HUES6 (cell line): Measurements from ENCODE around the gene TRPV2.

Experiments
- H3K27ac ChIP-seq: 2 replicates; pipeline ENCODE4 v1.7.0; 2013; ENCODE audit warnings: low read depth, mild to moderate bottlenecking, low read length, inconsistent platforms
- H3K27me3 ChIP-seq: 2 replicates; pipeline ENCODE4 v1.6.1; 2013; ENCODE audit warnings: low read length; ENCODE audit not compliant: control insufficient read depth, insufficient read depth
- H3K36me3 ChIP-seq: 2 replicates; pipeline ENCODE4 v1.6.1; 2013; ENCODE audit warnings: low read length; ENCODE audit not compliant: control insufficient read depth, insufficient read depth
- H3K4me1 ChIP-seq: 2 replicates; pipeline ENCODE4 v1.6.1; 2013; ENCODE audit warnings: low read length; ENCODE audit not compliant: control insufficient read depth, insufficient read depth
- H3K4me3 ChIP-seq: 2 replicates; pipeline ENCODE4 v1.5.1; 2013; ENCODE audit warnings: low read depth, low read length
- H3K9ac ChIP-seq: one replicate; pipeline ENCODE4 v1.6.1; 2013; ENCODE audit warnings: mild to moderate bottlenecking, low read length
- H3K9me3 ChIP-seq: 2 replicates; pipeline ENCODE4 v1.6.1; 2013; ENCODE audit warnings: low read depth, low read length; ENCODE audit not compliant: control insufficient read depth, insufficient read depth

TRPV2 gene, protein sequence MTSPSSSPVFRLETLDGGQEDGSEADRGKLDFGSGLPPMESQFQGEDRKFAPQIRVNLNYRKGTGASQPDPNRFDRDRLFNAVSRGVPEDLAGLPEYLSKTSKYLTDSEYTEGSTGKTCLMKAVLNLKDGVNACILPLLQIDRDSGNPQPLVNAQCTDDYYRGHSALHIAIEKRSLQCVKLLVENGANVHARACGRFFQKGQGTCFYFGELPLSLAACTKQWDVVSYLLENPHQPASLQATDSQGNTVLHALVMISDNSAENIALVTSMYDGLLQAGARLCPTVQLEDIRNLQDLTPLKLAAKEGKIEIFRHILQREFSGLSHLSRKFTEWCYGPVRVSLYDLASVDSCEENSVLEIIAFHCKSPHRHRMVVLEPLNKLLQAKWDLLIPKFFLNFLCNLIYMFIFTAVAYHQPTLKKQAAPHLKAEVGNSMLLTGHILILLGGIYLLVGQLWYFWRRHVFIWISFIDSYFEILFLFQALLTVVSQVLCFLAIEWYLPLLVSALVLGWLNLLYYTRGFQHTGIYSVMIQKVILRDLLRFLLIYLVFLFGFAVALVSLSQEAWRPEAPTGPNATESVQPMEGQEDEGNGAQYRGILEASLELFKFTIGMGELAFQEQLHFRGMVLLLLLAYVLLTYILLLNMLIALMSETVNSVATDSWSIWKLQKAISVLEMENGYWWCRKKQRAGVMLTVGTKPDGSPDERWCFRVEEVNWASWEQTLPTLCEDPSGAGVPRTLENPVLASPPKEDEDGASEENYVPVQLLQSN

DNA sequence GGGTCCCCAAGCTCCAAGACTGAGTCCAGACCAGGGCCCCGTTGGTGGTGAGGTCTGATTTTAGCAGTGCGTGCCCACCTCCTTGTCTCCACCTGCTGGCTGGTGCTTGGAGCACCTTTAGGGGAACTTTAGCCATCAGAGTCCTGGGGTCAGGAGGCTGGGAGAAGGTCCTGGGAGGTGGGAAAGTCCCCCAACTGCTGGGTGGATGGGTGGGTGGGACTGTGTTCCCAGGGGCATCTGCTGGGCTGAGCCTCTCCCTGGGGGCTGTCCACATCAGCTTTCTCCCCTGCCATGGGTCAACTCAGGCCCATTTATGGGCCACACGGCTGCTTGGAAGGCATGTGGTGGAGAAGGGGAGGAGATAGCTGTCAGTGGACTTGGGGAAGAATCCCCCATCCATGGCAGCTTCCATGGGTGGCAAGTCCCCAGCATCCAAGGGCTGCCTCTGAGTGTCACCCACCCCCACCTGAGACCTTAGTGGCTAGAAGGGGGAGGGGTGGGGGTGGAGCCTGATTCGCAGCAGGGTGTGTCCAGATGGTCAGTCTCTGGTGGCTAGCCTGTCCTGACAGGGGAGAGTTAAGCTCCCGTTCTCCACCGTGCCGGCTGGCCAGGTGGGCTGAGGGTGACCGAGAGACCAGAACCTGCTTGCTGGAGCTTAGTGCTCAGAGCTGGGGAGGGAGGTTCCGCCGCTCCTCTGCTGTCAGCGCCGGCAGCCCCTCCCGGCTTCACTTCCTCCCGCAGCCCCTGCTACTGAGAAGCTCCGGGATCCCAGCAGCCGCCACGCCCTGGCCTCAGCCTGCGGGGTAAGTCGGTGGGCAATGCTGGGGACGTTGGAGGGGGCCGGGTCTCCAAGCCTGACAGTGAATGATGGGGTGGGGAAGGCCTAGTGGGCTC, at the start of gene TRPV2:
Gene TRPV2, plus strand, starts transcription at position 541 of the 894 bp plus-strand sequence. CDS start 2,098 bp downstream, outside the sequence.
- Histone ChIP-seq H3K9ac (peak within 1 kb of the TSS; percentile 36), H3K27ac (no peak within 1 kb of the TSS), H3K36me3 (no peaks in the 10 kb centered on the region), H3K4me3 (peak within 1 kb of the TSS; percentile 65), H3K9me3 (no peaks in the 10 kb centered on the region), H3K27me3 (no peaks in the 10 kb centered on the region), H3K4me1 (peaks cover 37% of the 10 kb centered on the region)

DNA sequence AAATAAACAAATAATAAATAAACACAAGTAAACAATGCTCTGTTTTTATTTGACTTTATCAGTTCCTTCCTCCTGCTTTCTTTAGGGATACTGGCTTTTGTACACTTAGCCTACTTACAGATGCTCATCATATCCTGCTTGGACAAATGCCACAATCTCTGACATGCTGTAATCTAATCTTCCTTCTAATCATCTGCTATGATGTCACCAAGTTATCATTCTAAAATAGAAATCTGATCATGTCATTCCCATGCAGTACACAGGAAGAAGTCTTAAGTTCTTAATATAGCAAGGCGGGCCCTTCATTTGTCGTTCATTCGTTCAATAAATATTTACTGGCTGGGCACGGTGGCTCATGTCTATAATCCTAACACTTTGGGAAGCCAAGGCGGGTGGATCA, 43.6 kb upstream of the TRPV2 start:
- H3K36me3 ChIP-seq, result no peaks in the 10 kb centered on the region
- no peak overlapping the region for H3K9ac ChIP-seq
- H3K27ac ChIP-seq, result no peak overlapping the region
- H3K9me3 ChIP-seq, result no peaks in the 10 kb centered on the region
- no peak overlapping the region for H3K4me3 ChIP-seq
- H3K4me1 ChIP-seq, result no peaks in the 10 kb centered on the region
- no peaks in the 10 kb centered on the region for H3K27me3 ChIP-seq

DNA sequence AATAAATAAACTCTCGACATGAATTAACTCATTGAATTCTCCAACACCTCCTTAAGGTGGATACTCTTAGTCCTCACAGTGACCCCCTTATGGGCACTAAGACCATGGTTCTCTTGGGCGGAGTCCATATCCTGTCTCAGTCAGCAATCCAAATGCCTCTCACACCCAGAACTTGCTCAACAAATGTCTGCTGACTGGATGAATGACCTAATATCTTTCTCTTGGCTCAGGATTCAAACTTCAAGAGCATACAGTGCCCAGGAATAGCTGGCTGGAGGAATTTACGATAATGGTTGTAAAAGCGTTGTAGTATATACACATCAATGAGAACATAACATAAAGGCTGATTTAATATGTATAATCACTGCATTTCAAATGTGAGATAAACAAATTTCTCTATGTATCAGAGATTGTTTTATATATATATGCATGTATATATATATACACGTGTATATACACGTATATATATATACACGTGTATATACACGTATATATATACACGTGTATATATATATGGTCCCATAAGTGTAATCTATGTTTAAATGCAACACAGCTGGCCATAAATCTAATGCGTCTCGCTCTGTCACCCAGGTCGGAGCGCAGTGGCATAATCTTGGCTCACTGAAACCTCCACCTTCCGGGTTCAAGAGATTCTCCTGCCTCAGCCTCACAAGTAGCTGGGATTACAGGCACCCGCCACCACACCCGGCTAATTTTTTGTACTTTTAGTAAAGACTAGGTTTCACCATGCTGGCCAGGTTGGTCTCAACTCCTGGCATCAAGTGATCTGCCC, 41.0 kb upstream of the TRPV2 start:
- H3K9me3 ChIP-seq, result no peaks in the 10 kb centered on the region
- peaks cover 4% of the 10 kb centered on the region; the same call in 1 of the 2 replicates for H3K4me1 ChIP-seq
- H3K9ac ChIP-seq, result no peak overlapping the region
- H3K36me3 ChIP-seq, result no peaks in the 10 kb centered on the region
- no peaks in the 10 kb centered on the region for H3K27me3 ChIP-seq
- H3K27ac ChIP-seq, result no peak overlapping the region
- H3K4me3 ChIP-seq, result no peak overlapping the region

DNA sequence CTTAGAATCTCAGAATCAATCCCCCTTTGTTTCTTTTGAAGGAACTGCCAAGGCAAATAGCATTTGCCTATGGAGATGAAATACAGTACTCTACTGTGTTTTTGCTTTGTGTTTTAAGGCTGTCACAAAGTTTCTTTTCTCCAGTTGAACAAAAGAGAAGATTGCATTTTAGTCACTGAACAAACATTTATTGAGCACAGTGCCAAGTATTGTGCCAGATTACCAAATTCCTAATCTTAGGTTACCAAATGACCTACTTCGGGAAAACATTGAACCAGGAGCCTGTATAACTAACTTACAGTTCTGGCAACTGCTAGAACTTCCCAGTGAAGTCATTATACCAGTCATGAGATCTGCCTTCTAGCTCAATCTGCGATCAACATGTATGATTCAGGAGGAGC, 37.4 kb upstream of the TRPV2 start:
- no peak overlapping the region for H3K4me3 ChIP-seq
- peaks cover 4% of the 10 kb centered on the region; the same call in 1 of the 2 replicates for H3K4me1 ChIP-seq
- no peak overlapping the region for H3K27ac ChIP-seq

DNA sequence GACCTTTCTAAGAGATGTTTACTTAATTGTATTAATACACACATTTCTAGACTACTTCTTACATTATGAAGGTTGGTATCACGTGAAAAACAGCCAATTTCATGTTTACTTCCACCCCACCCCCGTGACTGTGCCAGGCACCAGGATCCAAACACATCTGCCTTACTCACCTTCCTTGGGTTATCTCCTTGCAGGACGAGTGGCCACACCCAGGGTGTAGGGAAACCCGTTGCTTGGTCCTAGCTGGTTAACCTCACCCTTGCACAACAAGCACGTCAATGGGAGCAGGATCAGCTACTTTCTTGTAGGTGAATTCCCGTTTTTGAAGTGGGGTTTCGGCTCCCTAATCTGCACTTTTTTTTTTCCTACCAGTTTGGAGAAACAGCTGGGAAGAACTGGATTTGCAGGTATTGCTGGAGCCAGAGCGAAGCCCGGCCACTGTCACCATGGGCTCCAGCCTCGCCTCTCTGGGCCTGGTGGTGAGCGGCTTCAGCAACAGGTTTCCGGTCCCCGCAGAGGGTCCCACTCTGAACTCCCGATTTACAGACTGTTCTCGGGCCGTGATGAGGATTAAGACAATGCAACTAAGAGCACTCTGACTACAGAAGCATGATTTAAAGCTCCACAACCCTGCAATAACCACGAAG, 36.6 kb upstream of the TRPV2 start:
- Histone ChIP-seq H3K4me3 (no peak overlapping the region), H3K9ac (no peak overlapping the region), H3K36me3 (peaks cover 21% of the 10 kb centered on the region), H3K27ac (no peak overlapping the region), H3K27me3 (no peaks in the 10 kb centered on the region), H3K9me3 (no peaks in the 10 kb centered on the region), H3K4me1 (peaks cover 4% of the 10 kb centered on the region; the same call in 1 of the 2 replicates)

More for the DNA sequence above, 37.4 kb upstream of the TRPV2 start:
- Histone ChIP-seq H3K27me3 (no peaks in the 10 kb centered on the region), H3K9me3 (no peaks in the 10 kb centered on the region), H3K36me3 (peaks cover 15% of the 10 kb centered on the region), H3K9ac (no peak overlapping the region)

DNA sequence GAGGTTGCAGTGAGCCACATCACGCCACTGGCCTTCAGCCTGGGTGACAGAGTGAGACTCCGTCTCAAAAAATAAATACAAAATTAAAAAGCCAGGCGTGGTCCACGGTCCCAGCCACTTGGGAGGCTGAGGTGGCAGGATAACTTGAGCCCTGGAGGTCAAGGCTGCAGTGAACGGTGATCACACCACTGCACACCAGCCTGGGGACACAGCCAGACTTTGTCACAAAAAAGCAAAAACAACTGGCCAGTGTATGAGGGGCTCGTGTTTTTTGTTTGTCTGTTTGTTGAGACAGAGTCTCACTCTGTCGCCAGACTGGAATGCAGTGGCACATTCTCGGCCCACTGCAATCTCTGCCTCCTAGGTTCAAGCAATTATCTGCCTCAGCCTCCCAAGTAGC, 35.7 kb upstream of the TRPV2 start:
- peaks cover 4% of the 10 kb centered on the region; the same call in 1 of the 2 replicates for H3K4me1 ChIP-seq
- H3K27ac ChIP-seq, result no peak overlapping the region

DNA sequence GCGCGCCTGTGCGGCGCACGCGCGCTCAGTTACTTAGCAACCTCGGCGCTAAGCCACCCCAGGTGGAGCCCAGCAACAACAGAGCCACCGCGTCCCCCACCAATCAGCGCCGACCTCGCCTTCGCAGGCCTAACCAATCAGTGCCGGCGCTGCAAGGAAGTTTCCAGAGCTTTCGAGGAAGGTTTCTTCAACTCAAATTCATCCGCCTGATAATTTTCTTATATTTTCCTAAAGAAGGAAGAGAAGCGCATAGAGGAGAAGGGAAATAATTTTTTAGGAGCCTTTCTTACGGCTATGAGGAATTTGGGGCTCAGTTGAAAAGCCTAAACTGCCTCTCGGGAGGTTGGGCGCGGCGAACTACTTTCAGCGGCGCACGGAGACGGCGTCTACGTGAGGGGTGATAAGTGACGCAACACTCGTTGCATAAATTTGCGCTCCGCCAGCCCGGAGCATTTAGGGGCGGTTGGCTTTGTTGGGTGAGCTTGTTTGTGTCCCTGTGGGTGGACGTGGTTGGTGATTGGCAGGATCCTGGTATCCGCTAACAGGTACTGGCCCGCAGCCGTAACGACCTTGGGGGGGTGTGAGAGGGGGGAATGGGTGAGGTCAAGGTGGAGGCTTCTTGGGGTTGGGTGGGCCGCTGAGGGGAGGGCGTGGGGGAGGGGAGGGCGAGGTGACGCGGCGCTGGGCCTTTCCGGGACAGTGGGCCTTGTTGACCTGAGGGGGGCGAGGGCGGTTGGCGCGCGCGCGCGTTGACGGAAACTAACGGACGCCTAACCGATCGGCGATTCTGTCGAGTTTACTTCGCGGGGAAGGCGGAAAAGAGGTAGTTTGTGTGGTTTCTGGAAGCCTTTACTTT, 34.5 kb upstream of the TRPV2 start, which contains the start of gene UBB:
Gene UBB, plus strand, starts transcription at position 452 of the 856 bp plus-strand sequence. CDS start 817 bp downstream, outside the sequence.
- Histone ChIP-seq H3K36me3 (peaks cover 21% of the 10 kb centered on the region), H3K4me3 (peak within 1 kb of the TSS; percentile 75), H3K4me1 (peaks cover 4% of the 10 kb centered on the region; the same call in 1 of the 2 replicates), H3K27me3 (no peaks in the 10 kb centered on the region), H3K9me3 (no peaks in the 10 kb centered on the region), H3K27ac (peak within 1 kb of the TSS; percentile 99), H3K9ac (peak within 1 kb of the TSS; percentile 98)

More for the DNA sequence above, 35.7 kb upstream of the TRPV2 start:
- Histone ChIP-seq H3K9ac (no peak overlapping the region), H3K9me3 (no peaks in the 10 kb centered on the region), H3K4me3 (no peak overlapping the region), H3K36me3 (peaks cover 21% of the 10 kb centered on the region), H3K27me3 (no peaks in the 10 kb centered on the region)

DNA sequence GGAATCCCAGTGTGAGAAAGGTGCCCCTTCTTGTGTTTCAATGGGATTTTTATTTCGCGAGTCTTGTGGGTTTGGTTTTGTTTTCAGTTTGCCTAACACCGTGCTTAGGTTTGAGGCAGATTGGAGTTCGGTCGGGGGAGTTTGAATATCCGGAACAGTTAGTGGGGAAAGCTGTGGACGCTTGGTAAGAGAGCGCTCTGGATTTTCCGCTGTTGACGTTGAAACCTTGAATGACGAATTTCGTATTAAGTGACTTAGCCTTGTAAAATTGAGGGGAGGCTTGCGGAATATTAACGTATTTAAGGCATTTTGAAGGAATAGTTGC, 33.9 kb upstream of the TRPV2 start:
- Histone ChIP-seq H3K9ac (peak overlapping the region; percentile 98), H3K9me3 (no peaks in the 10 kb centered on the region), H3K4me3 (peak overlapping the region; percentile 75), H3K27me3 (no peaks in the 10 kb centered on the region), H3K27ac (peak overlapping the region; percentile 99), H3K36me3 (peaks cover 21% of the 10 kb centered on the region), H3K4me1 (peaks cover 4% of the 10 kb centered on the region; the same call in 1 of the 2 replicates)

DNA sequence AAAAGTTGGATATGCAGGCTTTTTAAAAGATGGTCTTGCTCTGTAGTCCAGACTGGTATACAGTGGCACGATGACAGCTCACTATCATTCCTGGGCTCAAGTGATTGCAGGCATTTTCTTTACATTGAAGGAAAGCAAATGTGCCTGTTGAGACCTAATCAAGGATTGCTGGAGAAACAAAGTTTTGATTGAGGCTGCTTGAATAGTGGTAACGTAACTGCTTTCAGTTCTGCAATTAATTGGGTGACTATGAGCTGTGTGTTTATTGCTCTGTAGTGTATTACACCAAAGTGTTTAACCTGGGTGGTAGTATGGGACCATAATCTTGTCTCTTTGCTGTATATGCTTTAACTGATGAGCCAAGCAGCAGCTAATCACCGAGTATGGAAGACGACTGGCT, 32.2 kb upstream of the TRPV2 start:
- no peak overlapping the region for H3K9ac ChIP-seq
- H3K27me3 ChIP-seq, result no peaks in the 10 kb centered on the region
- no peak overlapping the region for H3K27ac ChIP-seq
- H3K9me3 ChIP-seq, result no peaks in the 10 kb centered on the region
- peaks cover 21% of the 10 kb centered on the region for H3K36me3 ChIP-seq
- H3K4me1 ChIP-seq, result peaks cover 9% of the 10 kb centered on the region
- no peak overlapping the region for H3K4me3 ChIP-seq
